ENCODE data around the gene PGC. TPM values are rescaled to one million over a fixed set of nuclear protein-coding genes. Genes with fewer than 3 reads are reported as not detected.

Gene PGC
- total and polyA plus RNA-seq, 2 of the 8 experiments (the other 6 are each of a cell fraction or from before 2014, with no cell fraction given), result 0.09 TPM; not detected in 1

DNA sequence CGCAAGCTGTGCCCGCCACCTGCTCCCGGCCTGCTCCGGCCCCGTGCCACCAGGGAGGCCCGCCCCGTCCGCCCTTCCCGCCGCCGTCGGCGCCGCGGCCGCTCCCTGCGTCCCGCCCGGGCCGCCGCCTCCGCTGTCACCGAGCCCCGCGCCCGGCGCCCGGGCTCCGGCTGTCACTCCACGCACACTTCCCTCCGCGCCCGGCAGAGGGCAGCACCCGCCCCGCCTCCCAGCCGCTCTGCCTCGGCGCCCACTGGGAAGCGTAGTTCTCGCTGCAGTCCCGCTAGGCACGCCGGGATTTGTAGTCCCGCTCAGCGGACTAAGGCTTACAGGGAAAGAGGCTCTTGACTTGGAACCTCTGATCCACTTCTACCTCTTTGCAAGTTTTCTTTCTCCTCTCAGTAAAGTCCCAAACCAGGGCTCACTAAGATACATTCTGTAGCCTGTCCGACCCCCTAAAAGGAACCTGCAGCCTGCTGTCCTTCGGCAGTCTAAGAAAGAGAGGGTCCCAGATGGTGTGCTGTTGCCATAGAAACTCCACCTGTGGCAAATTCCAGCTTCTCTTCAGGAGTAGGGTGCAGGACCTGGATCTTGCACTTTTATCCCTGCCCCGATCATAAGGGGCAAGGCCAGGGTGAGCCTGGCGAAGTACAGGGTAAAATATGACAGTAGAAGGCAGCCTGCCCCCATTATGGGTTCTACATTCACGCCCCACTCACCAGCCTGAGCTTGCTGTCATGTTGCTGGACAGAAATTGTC lies 11.6 kb downstream of the PGC start, which contains the start of gene TFEB (continued):
- 0 out of 2 replicates have a peak, but pooled peaks have one; percentile 48 for TF ChIP-seq CHD2 (IDR thresholded peaks at IDR 0.05; ENCODE audit: low read length)
- no peak for TF ChIP-seq USF2 (IDR thresholded peaks at IDR 0.05; ENCODE audit: low read length)
- TF ChIP-seq CHD1 (IDR thresholded peaks at IDR 0.05; ENCODE audit: low read depth, low read length), result no peak
- TF ChIP-seq JUN (IDR thresholded peaks at IDR 0.05; ENCODE audit: low read depth, low read length), result no peak
- no peak for TF ChIP-seq JUND (IDR thresholded peaks at IDR 0.05; ENCODE audit: low read length)
- no peak for TF ChIP-seq SAP30 (IDR thresholded peaks at IDR 0.05; ENCODE audit: insufficient read depth, insufficient replicate concordance, low read length)
- no peak for TF ChIP-seq MAFK (IDR thresholded peaks at IDR 0.05; ENCODE audit: low read depth, low read length)
- no peak for TF ChIP-seq TAF1 (IDR thresholded peaks at IDR 0.05; ENCODE audit: low read depth, low read length)
- TF ChIP-seq SP4 (IDR thresholded peaks at IDR 0.05; ENCODE audit: low read length), result no peak
- TF ChIP-seq CTCF (IDR thresholded peaks at IDR 0.05; ENCODE audit: control extremely low read depth in 1 of 3, insufficient read depth in 1 of 3, low read depth in 1 of 3, low read length in 3 of 3), result peak in 2 of 3 experiments; percentile 89 to 92; a peak in 3 of 4 replicates
- TF ChIP-seq E2F6 (IDR thresholded peaks at IDR 0.05), result 0 out of 2 replicates have a peak, but pooled peaks have one; percentile 4
- TF ChIP-seq YY1 (IDR thresholded peaks at IDR 0.05; ENCODE audit: low read depth, low read length), result no peak
- no peak for TF ChIP-seq MAX (IDR thresholded peaks at IDR 0.05)
- TF ChIP-seq BRCA1 (IDR thresholded peaks at IDR 0.05; ENCODE audit: low read depth, low read length), result no peak
- TF ChIP-seq TCF12 (IDR thresholded peaks at IDR 0.05; ENCODE audit: low read depth, low read length), result 0 out of 2 replicates have a peak, but pooled peaks have one; percentile 52
- TF ChIP-seq NANOG (IDR thresholded peaks at IDR 0.05; ENCODE audit: insufficient read depth, low read depth, low read length, poor library complexity, severe bottlenecking), result no peak
- peak; percentile 36 to 67 for TF ChIP-seq RAD21 (IDR thresholded peaks at IDR 0.05 in 1 of 2, conservative IDR thresholded peaks at IDR 0.05 in 1 of 2; ENCODE audit: low read depth in 2 of 2, low read length in 2 of 2)
- no peak for TF ChIP-seq HDAC2 (IDR thresholded peaks at IDR 0.05; ENCODE audit: borderline replicate concordance in 1 of 2, low read depth in 2 of 2, low read length in 2 of 2)
- peak; percentile 23; the same call in 1 of the 2 replicates for TF ChIP-seq SP1 (IDR thresholded peaks at IDR 0.05; ENCODE audit: low read depth, low read length)

All from H1 (cell line).